ENCODE measurements around the gene TEKT4.
"Not testable (repeated sequence)": the region's sequence is repeated elsewhere in the genome, so short reads cannot be mapped to it uniquely, and the experiment has no call there.

Gene TEKT4

GRCh38 chr2:94871226-94872087, at the start of gene TEKT4:
TEKT4 (plus strand) TSS chr2:94871430; CDS start chr2:94871580, 150 bp downstream.
- no peak for DNase-seq (ENCODE audit: low read depth, low spot score)

GRCh38 chr2:94839224-94839623, 32.0 kb upstream of the TEKT4 start:
- not testable (repeated sequence) for DNase-seq (ENCODE audit: low read depth, low spot score)

- not testable (repeated sequence) for DNase-seq (ENCODE audit: low read depth, low spot score)
These were observed 14.4 kb upstream of the TEKT4 start for GRCh38 chr2:94856856-94857255.

DNA sequence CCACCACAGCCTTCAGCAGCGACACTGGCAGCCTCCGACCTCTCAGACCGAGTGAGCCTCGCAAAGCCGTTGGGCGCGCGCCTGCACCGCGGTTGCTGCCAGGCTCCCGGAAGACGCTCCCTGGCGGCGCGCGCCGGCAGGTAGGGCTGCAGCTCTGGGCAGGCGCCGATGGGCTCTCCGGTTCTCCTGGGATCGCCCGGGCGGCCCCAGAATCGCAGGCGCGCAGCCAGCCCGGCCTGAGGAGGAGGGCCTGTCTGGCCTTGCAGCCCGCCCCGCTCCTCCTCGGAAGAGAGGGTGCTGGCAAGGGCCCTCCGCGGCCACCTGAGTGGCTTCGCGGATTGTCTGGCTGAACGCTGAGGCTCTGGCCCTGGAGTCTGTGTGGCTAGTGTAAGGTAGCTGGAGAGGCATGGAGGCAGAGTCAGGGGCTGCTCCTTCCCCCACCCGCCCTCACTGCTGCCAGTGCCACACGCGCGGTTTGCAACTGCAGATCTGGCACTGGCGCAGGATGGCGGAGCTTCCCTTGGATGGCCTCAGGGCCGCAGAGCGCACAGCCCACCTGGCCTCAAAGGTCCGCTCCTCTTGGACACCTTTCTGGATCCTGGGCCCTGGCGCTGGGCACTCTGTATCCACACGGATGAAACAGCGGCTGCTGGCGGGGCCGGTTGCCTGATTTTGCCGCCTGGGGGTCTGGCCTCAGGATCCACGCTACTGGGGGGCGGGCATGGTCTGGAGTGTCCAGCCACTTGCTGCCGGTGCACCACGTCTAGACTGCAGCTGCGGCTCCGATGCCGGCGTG, 13.7 kb upstream of the TEKT4 start:
- DNase-seq (ENCODE audit: low read depth, low spot score) = not testable (repeated sequence)

- DNase-seq (ENCODE audit: low read depth, low spot score) = not testable (repeated sequence)
These were observed 12.9 kb upstream of the TEKT4 start for GRCh38 chr2:94858163-94858888.

DNA sequence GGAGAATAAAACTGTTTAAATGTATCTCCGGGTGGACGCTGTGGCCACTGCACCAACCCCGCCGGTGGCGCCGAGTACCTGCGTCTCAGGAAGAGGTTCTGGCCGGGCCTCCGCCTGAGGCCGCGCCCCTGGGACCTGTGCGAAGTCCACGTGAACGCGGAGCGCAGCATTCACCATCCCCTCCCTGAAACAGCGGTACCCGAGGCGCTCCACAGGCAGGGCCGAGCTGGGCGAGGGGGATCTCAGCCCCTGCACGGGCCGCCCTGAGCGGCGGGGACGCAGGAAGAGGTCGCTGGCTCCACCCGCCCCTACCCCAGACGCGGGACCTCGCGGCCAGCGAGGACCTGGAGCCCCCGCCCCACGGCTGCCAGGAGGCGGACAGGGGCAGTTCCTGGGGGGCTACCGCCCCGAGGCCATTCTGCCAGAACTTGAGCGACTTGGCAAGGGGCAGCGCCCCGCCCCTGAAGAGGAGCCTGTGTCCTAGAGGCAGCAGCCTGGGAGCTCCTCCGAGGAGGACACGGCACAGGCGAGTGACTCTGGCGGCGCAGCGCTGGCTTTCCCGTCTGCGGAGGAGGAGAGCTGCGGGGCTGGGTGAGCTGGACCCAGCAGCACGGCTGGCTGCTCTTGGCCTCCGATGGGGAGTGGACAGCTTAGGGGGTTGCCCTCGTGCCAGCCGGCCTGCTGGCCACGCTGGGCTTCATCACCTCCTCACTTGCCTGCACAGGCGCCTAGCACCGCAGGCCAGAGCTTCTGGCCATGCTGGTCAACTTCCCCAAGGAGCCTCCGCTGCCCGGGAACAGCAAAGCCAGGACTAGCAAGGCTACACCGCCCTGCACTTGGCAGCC, 9.7 kb upstream of the TEKT4 start:
- DNase-seq (ENCODE audit: low read depth, low spot score) = no peak

- DNase-seq (ENCODE audit: low read depth, low spot score) = not testable (repeated sequence)
These were observed 8.3 kb upstream of the TEKT4 start for GRCh38 chr2:94862903-94863302.

- DNase-seq (ENCODE audit: low read depth, low spot score) = no peak
These were observed 2.1 kb upstream of the TEKT4 start for GRCh38 chr2:94869131-94869530.

- DNase-seq (ENCODE audit: low read depth, low spot score) = no peak
These were observed 1.4 kb upstream of the TEKT4 start for GRCh38 chr2:94869552-94870439.

GRCh38 chr2:94870440-94871225, 597 bp upstream of the TEKT4 start:
- DNase-seq (ENCODE audit: low read depth, low spot score) = no peak

DNA sequence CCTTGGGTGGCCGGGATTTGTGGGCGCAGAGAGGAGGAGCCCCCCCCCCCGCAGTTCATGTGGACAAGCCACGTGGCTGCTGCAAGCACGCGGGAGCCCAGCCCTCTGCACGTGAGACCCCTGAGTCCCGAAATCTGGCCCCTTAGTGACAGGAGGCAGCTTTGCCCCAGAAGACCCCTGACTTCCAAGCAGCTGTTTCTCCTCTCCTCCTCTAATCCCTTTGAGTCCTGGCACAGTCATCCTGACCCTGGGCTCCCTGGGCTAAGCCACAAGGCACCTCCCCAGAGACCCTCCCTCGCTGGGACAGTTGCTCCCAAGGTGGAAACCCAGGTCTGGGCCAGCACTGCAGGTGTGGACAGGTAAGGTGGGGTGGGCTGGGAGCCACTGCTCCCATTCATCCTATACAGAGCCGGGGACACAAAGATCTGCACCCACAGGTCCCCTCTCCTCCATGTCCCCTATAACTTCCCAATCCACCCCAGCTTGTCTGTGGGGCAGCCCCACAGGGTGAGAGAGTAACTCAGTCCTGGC, 923 bp downstream of the TEKT4 start:
- DNase-seq (ENCODE audit: low read depth, low spot score) = no peak

DNA sequence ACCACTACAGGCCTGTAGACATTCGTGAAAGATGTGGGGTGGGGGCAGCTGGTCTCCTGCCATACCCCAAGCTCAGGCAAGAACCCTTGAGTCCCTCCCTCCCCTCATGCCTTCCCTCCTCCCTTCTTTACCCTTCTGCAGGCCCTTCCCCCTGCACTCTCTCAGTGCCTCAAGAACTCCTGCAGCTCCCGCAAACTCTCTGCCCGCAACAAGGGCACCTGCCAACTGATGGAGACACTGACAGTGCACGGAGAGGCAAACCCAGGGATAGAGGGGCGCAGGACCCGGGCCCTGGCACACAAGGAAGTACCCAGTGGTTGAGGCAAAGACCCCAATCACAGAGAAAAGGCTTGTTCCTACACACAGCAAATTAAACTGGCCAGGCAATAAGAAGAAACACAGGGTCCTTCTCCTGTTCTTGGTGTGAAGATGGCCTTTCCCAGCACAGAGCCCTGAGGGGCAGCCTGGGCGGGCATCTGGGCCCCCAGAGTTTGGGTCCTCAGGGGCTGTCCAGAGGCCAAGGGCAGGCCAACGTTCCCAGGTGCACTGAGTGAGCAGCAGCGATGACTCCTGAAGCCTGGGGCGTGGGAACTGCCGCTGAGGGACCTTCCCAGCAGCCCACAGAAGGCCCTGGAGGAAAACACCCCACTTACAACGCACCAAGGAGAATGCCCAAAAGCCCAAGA, 1.6 kb downstream of the TEKT4 start:
- DNase-seq (ENCODE audit: low read depth, low spot score) = no peak

GRCh38 chr2:94873362-94874276, 2.4 kb downstream of the TEKT4 start:
- DNase-seq (ENCODE audit: low read depth, low spot score) = no peak

GRCh38 chr2:94874277-94874997, 3.2 kb downstream of the TEKT4 start:
- DNase-seq (ENCODE audit: low read depth, low spot score) = no peak

GRCh38 chr2:94875064-94875819, 4.0 kb downstream of the TEKT4 start:
- DNase-seq (ENCODE audit: low read depth, low spot score) = no peak
